SHP77 treated with DMSO at 0.1 percent for 48 hours (cell line): ENCODE results near the gene UBE2C.

ENCODE experiments used
- DNase-seq: peaks from one replicate; lab custom pipeline; 2025; lab: John Stamatoyannopoulos, UW

Gene UBE2C

DNA sequence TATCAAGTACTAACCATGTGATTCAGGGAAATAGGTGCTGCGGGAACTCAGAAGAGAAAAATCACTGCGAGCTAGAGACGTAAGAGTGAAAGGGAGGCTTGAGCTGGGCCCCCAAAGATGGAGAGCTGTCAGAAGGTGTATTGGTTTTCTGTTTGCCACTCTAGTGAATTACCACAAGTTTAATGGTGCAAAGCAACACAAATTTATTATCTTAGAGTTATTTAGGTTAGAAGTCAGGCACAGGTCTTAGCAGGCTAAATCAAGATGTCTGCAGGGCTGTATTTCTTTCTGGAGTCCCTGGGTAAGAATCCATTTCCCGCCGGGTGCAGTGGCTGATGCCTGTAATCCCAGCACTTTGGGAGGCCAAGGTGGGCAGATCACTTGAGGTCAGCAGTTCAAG lies 47.5 kb downstream of the UBE2C start:
- DNase-seq: no peak

GRCh38 chr20:45860560-45861220 lies 48.2 kb downstream of the UBE2C start:
- peak; percentile 74 for DNase-seq

- DNase-seq: no peak
Observed at GRCh38 chr20:45861221-45862075, 49.0 kb downstream of the UBE2C start.

- no peak for DNase-seq
Observed at GRCh38 chr20:45863543-45864470, 51.4 kb downstream of the UBE2C start.

DNA sequence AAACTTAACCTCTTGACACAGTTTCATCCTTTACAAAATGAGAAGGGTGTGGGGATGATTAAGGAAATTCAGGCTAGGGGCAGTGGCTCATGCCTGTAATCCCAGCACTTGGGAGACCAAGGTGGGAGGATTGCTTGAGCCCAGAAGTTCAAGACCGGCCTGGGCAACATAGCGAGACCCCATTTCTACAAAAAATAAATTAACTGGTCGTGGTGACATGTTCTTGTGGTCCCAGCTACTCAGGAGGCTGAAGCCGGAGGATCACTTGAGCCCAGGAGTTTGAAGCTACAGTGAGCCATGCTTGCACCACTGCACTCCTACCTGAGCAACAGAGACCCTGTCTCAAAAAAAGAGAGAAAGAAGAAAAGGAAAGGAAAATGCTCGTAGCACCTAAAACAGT lies 54.0 kb downstream of the UBE2C start:
- DNase-seq: no peak
